Measurements from ENCODE around the gene NELFE.

The NELFE gene

GRCh38 chr6:31949926-31950548 lies 8.7 kb downstream of the NELFE start:
- no peak overlapping the region for H3K27ac ChIP-seq (ENCODE audit: low read depth, low read length)

GRCh38 chr6:31948753-31949413 lies 9.9 kb downstream of the NELFE start:
- H3K4me1 ChIP-seq (ENCODE audit: control insufficient read depth in 1 of 2, insufficient read depth in 2 of 2, low read length in 2 of 2): peaks cover 17 to 26% of the 10 kb centered on the region in 2 donors
- H3K36me3 ChIP-seq (ENCODE audit: control insufficient read depth in 1 of 2, insufficient read depth in 2 of 2, low read length in 2 of 2): peaks cover 32 to 33% of the 10 kb centered on the region in 2 donors
- no peaks in the 10 kb centered on the region for H3K9me3 ChIP-seq (ENCODE audit: control insufficient read depth in 1 of 2, low read length in 2 of 2)
- H3K9ac ChIP-seq (ENCODE audit: low read depth in 1 of 2, low read length in 2 of 2): no peak overlapping the region
- H3K27me3 ChIP-seq (ENCODE audit: control insufficient read depth in 1 of 2, insufficient read depth in 2 of 2, low read length in 2 of 2): no peaks in the 10 kb centered on the region
- no peak overlapping the region for H3K4me3 ChIP-seq (ENCODE audit: low read depth in 1 of 2, low read length in 2 of 2)
- no peak overlapping the region for H3K27ac ChIP-seq (ENCODE audit: low read depth, low read length)

More at GRCh38 chr6:31949926-31950548, 8.7 kb downstream of the NELFE start:
- no peak overlapping the region for H3K4me3 ChIP-seq (ENCODE audit: low read depth in 1 of 2, low read length in 2 of 2)
- H3K36me3 ChIP-seq (ENCODE audit: control insufficient read depth in 1 of 2, insufficient read depth in 2 of 2, low read length in 2 of 2): peaks cover 43 to 44% of the 10 kb centered on the region in 2 donors
- H3K9ac ChIP-seq (ENCODE audit: low read depth in 1 of 2, low read length in 2 of 2): no peak overlapping the region
- no peaks in the 10 kb centered on the region for H3K27me3 ChIP-seq (ENCODE audit: control insufficient read depth in 1 of 2, insufficient read depth in 2 of 2, low read length in 2 of 2)
- peaks cover 12 to 21% of the 10 kb centered on the region in 2 donors for H3K4me1 ChIP-seq (ENCODE audit: control insufficient read depth in 1 of 2, insufficient read depth in 2 of 2, low read length in 2 of 2)
- H3K9me3 ChIP-seq (ENCODE audit: control insufficient read depth in 1 of 2, low read length in 2 of 2): no peaks in the 10 kb centered on the region

- Histone ChIP-seq H3K9ac (ENCODE audit: low read depth in 1 of 2, low read length in 2 of 2) (no peak overlapping the region), H3K36me3 (ENCODE audit: control insufficient read depth in 1 of 2, insufficient read depth in 2 of 2, low read length in 2 of 2) (peaks cover 26 to 27% of the 10 kb centered on the region in 2 donors), H3K27ac (ENCODE audit: low read depth, low read length) (no peak overlapping the region), H3K4me3 (ENCODE audit: low read depth in 1 of 2, low read length in 2 of 2) (no peak overlapping the region), H3K4me1 (ENCODE audit: control insufficient read depth in 1 of 2, insufficient read depth in 2 of 2, low read length in 2 of 2) (peaks cover 17 to 26% of the 10 kb centered on the region in 2 donors), H3K9me3 (ENCODE audit: control insufficient read depth in 1 of 2, low read length in 2 of 2) (no peaks in the 10 kb centered on the region), H3K27me3 (ENCODE audit: control insufficient read depth in 1 of 2, insufficient read depth in 2 of 2, low read length in 2 of 2) (no peaks in the 10 kb centered on the region)
These were observed 10.5 kb downstream of the NELFE start for GRCh38 chr6:31948306-31948705.

GRCh38 chr6:31947864-31948263 lies 10.9 kb downstream of the NELFE start:
- Histone ChIP-seq H3K9ac (ENCODE audit: low read depth in 1 of 2, low read length in 2 of 2) (no peak overlapping the region), H3K27me3 (ENCODE audit: control insufficient read depth in 1 of 2, insufficient read depth in 2 of 2, low read length in 2 of 2) (no peaks in the 10 kb centered on the region), H3K36me3 (ENCODE audit: control insufficient read depth in 1 of 2, insufficient read depth in 2 of 2, low read length in 2 of 2) (peaks cover 22 to 23% of the 10 kb centered on the region in 2 donors), H3K9me3 (ENCODE audit: control insufficient read depth in 1 of 2, low read length in 2 of 2) (no peaks in the 10 kb centered on the region), H3K4me3 (ENCODE audit: low read depth in 1 of 2, low read length in 2 of 2) (no peak overlapping the region), H3K4me1 (ENCODE audit: control insufficient read depth in 1 of 2, insufficient read depth in 2 of 2, low read length in 2 of 2) (peaks cover 20 to 28% of the 10 kb centered on the region in 2 donors), H3K27ac (ENCODE audit: low read depth, low read length) (no peak overlapping the region)

- Histone ChIP-seq H3K27me3 (ENCODE audit: control insufficient read depth in 1 of 2, insufficient read depth in 2 of 2, low read length in 2 of 2) (no peaks in the 10 kb centered on the region), H3K9ac (ENCODE audit: low read depth in 1 of 2, low read length in 2 of 2) (peak overlapping the region in 1 of 2 donors; percentile 78), H3K27ac (ENCODE audit: low read depth, low read length) (no peak overlapping the region), H3K36me3 (ENCODE audit: control insufficient read depth in 1 of 2, insufficient read depth in 2 of 2, low read length in 2 of 2) (peaks cover 20 to 22% of the 10 kb centered on the region in 2 donors), H3K4me1 (ENCODE audit: control insufficient read depth in 1 of 2, insufficient read depth in 2 of 2, low read length in 2 of 2) (peaks cover 27 to 35% of the 10 kb centered on the region in 2 donors), H3K9me3 (ENCODE audit: control insufficient read depth in 1 of 2, low read length in 2 of 2) (no peaks in the 10 kb centered on the region), H3K4me3 (ENCODE audit: low read depth in 1 of 2, low read length in 2 of 2) (peak overlapping the region in 1 of 2 donors; percentile 74)
These were observed 11.6 kb downstream of the NELFE start for GRCh38 chr6:31947070-31947675.

- Histone ChIP-seq H3K9me3 (ENCODE audit: control insufficient read depth in 1 of 2, low read length in 2 of 2) (no peaks in the 10 kb centered on the region), H3K4me1 (ENCODE audit: control insufficient read depth in 1 of 2, insufficient read depth in 2 of 2, low read length in 2 of 2) (peaks cover 27 to 37% of the 10 kb centered on the region in 2 donors), H3K27me3 (ENCODE audit: control insufficient read depth in 1 of 2, insufficient read depth in 2 of 2, low read length in 2 of 2) (no peaks in the 10 kb centered on the region), H3K36me3 (ENCODE audit: control insufficient read depth in 1 of 2, insufficient read depth in 2 of 2, low read length in 2 of 2) (peaks cover 12 to 15% of the 10 kb centered on the region in 2 donors), H3K9ac (ENCODE audit: low read depth in 1 of 2, low read length in 2 of 2) (peak overlapping the region; percentile 78 to 94), H3K27ac (ENCODE audit: low read depth, low read length) (peak overlapping the region; percentile 91), H3K4me3 (ENCODE audit: low read depth in 1 of 2, low read length in 2 of 2) (peak overlapping the region; percentile 74)
These were observed 12.3 kb downstream of the NELFE start for GRCh38 chr6:31946370-31946885.

- peak within 1 kb of the TSS; percentile 74 for H3K4me3 ChIP-seq (ENCODE audit: low read depth in 1 of 2, low read length in 2 of 2)
- H3K9me3 ChIP-seq (ENCODE audit: control insufficient read depth in 1 of 2, low read length in 2 of 2): no peaks in the 10 kb centered on the region
- peaks cover 6 to 9% of the 10 kb centered on the region in 2 donors for H3K36me3 ChIP-seq (ENCODE audit: control insufficient read depth in 1 of 2, insufficient read depth in 2 of 2, low read length in 2 of 2)
- H3K9ac ChIP-seq (ENCODE audit: low read depth in 1 of 2, low read length in 2 of 2): peak within 1 kb of the TSS; percentile 78 to 94
- H3K4me1 ChIP-seq (ENCODE audit: control insufficient read depth in 1 of 2, insufficient read depth in 2 of 2, low read length in 2 of 2): peaks cover 27 to 37% of the 10 kb centered on the region in 2 donors
- H3K27ac ChIP-seq (ENCODE audit: low read depth, low read length): peak within 1 kb of the TSS; percentile 91
- H3K27me3 ChIP-seq (ENCODE audit: control insufficient read depth in 1 of 2, insufficient read depth in 2 of 2, low read length in 2 of 2): no peaks in the 10 kb centered on the region
These were observed 13.0 kb downstream of the NELFE start, which contains the start of gene CFB for GRCh38 chr6:31945507-31946369. CFB (plus strand) TSS chr6:31946095; CDS start chr6:31946222, 127 bp downstream.

GRCh38 chr6:31945154-31945506 lies 13.6 kb downstream of the NELFE start:
- Histone ChIP-seq H3K27ac (ENCODE audit: low read depth, low read length) (peak overlapping the region; percentile 91), H3K27me3 (ENCODE audit: control insufficient read depth in 1 of 2, insufficient read depth in 2 of 2, low read length in 2 of 2) (no peaks in the 10 kb centered on the region), H3K9ac (ENCODE audit: low read depth in 1 of 2, low read length in 2 of 2) (peak overlapping the region; percentile 70 to 74), H3K9me3 (ENCODE audit: control insufficient read depth in 1 of 2, low read length in 2 of 2) (no peaks in the 10 kb centered on the region), H3K4me3 (ENCODE audit: low read depth in 1 of 2, low read length in 2 of 2) (peak overlapping the region; percentile 48 to 74), H3K36me3 (ENCODE audit: control insufficient read depth in 1 of 2, insufficient read depth in 2 of 2, low read length in 2 of 2) (peaks cover 3 to 7% of the 10 kb centered on the region in 2 donors), H3K4me1 (ENCODE audit: control insufficient read depth in 1 of 2, insufficient read depth in 2 of 2, low read length in 2 of 2) (peaks cover 31 to 37% of the 10 kb centered on the region in 2 donors)

- Histone ChIP-seq H3K4me1 (ENCODE audit: control insufficient read depth in 1 of 2, insufficient read depth in 2 of 2, low read length in 2 of 2) (peaks cover 31 to 37% of the 10 kb centered on the region in 2 donors), H3K27ac (ENCODE audit: low read depth, low read length) (no peak overlapping the region), H3K9me3 (ENCODE audit: control insufficient read depth in 1 of 2, low read length in 2 of 2) (no peaks in the 10 kb centered on the region), H3K4me3 (ENCODE audit: low read depth in 1 of 2, low read length in 2 of 2) (no peak overlapping the region), H3K27me3 (ENCODE audit: control insufficient read depth in 1 of 2, insufficient read depth in 2 of 2, low read length in 2 of 2) (no peaks in the 10 kb centered on the region), H3K9ac (ENCODE audit: low read depth in 1 of 2, low read length in 2 of 2) (no peak overlapping the region), H3K36me3 (ENCODE audit: control insufficient read depth in 1 of 2, insufficient read depth in 2 of 2, low read length in 2 of 2) (peaks cover 3% of the 10 kb centered on the region in 2 donors)
These were observed 15.0 kb downstream of the NELFE start for GRCh38 chr6:31943742-31944141.

Measured in duodenal mucosa (tissue), 2 donors.